Lung (tissue), 12 donors: ENCODE measurements around the gene CDAN1. TPM values are rescaled to one million over a fixed set of nuclear protein-coding genes. Genes with fewer than 3 reads are reported as not detected.
A peak's percentile ranks its signal among the peaks of the same experiment; 100 is the strongest.

ENCODE experiments used
- ATAC-seq: fragments of 200-7000 bp; cut with Tn5 transposase; one replicate; pipeline ENCODE4 v1.9.1; 2020; ENCODE audit warnings: moderate number of reproducible peaks; ENCODE audit not compliant: insufficient read depth, low FRiP score
- DNase-seq, 3 donors: peaks; one replicate each; pipeline ENCODE4 v3.0.0-alpha.2; 2013 to 2017
- H3K27ac ChIP-seq, 2 donors: one replicate each; pipeline ENCODE4 v1.5.1; 2013; ENCODE audit warnings: mild to moderate bottlenecking in 2 of 2, moderate library complexity in 2 of 2, control low read depth in 1 of 2, inconsistent platforms in 1 of 2, low read depth in 1 of 2, low read length in 1 of 2
- H3K27me3 ChIP-seq, 3 donors: one replicate each; pipeline ENCODE4 v1.5.1; 2013; ENCODE audit warnings: low read length in 2 of 3; ENCODE audit not compliant: control insufficient read depth in 3 of 3, insufficient read depth in 3 of 3
- H3K36me3 ChIP-seq, 4 donors: one replicate each; pipeline ENCODE4 v1.5.1; 2013; ENCODE audit warnings: low read length in 4 of 4, mild to moderate bottlenecking in 1 of 4, moderate library complexity in 1 of 4; ENCODE audit not compliant: control insufficient read depth in 4 of 4, insufficient read depth in 4 of 4
- H3K4me1 ChIP-seq, 5 donors: one replicate each; pipeline ENCODE4 v1.5.1; 2013; ENCODE audit warnings: low read length in 5 of 5, mild to moderate bottlenecking in 2 of 5, moderate library complexity in 1 of 5; ENCODE audit not compliant: control insufficient read depth in 5 of 5, insufficient read depth in 5 of 5
- H3K4me3 ChIP-seq: one replicate; pipeline ENCODE4 v1.5.1; 2013; ENCODE audit warnings: mild to moderate bottlenecking, control low read depth, moderate library complexity
- H3K9ac ChIP-seq, 2 donors: one replicate each; pipeline ENCODE4 v1.5.1; 2013; ENCODE audit warnings: low read length in 2 of 2, control low read depth in 1 of 2; ENCODE audit not compliant: insufficient read depth in 1 of 2
- H3K9me3 ChIP-seq, 4 donors: one replicate each; pipeline ENCODE4 v1.5.1; 2013; ENCODE audit warnings: low read length in 3 of 4, mild to moderate bottlenecking in 1 of 4, moderate library complexity in 1 of 4; ENCODE audit not compliant: control insufficient read depth in 4 of 4, insufficient read depth in 3 of 4
- CTCF ChIP-seq: IDR thresholded peaks from 2 replicates; pipeline ENCODE4 v1.5.1; 2012; ENCODE audit warnings: mild to moderate bottlenecking; ENCODE audit errors: control extremely low read depth, extremely low read depth
- WGBS, 2 donors: extraction: QIAGEN DNeasy Blood & Tissue Kit; methylation state at CpG; one replicate each; pipeline ENCODE4 v1.1.7; 2013; 5-methylcytosine and 5-hydroxymethylcytosine counted together
- polyA plus RNA-seq, 2 donors: library from polyadenylated mRNA; stranded (reverse); fragments of 200-250 nt; gene quantifications; one replicate each; pipeline ENCODE4 v1.2.1, GENCODE V29; 2013
- total RNA-seq, 2 donors: library from RNA; depleted of rRNA in 1 of 2; stranded (reverse); fragments of >200 nt in 1 of 2; gene quantifications; one replicate each; pipeline ENCODE4 v1.2.1, GENCODE V29; 2014 to 2021
- donor health status: control.
- donor health status: control.
- donor health status: Bipolar disorder and iron deficiency.
- donor health status: healthy.
- donor health status: DM: yes; HTN: yes; CAD: no.

The CDAN1 gene
- total and polyA plus RNA-seq, 4 donors: 4.2 to 15.2 (median 12.2) TPM

- no peak for TF ChIP-seq CTCF
- 88 to 96% methylated on average over 4 of the region's 4 CpGs for WGBS, 2 donors
- ATAC-seq: no peak
- no peak for DNase-seq
- Histone ChIP-seq H3K4me3 (no peak overlapping the region), H3K4me1 (peaks cover 0 to 26% (median 3%) of the 10 kb centered on the region in 5 donors), H3K9ac (no peak overlapping the region), H3K27ac (no peak overlapping the region), H3K9me3 (no peaks in the 10 kb centered on the region), H3K36me3 (peaks cover 0 to 6% (median 2%) of the 10 kb centered on the region in 4 donors), H3K27me3 (no peaks in the 10 kb centered on the region)
These were observed 5.2 kb upstream of the CDAN1 start for GRCh38 chr15:42742149-42742548.

- ATAC-seq: no peak
These were observed 4.8 kb upstream of the CDAN1 start for GRCh38 chr15:42741710-42742109.

GRCh38 chr15:42737529-42738328 is 801 bp upstream of the CDAN1 start:
- Histone ChIP-seq H3K36me3 (peaks cover 0 to 25% (median 19%) of the 10 kb centered on the region in 4 donors), H3K4me1 (peaks cover 0 to 23% (median 5%) of the 10 kb centered on the region in 5 donors), H3K4me3 (no peak overlapping the region), H3K27ac (peak overlapping the region; percentile 81 to 95), H3K9me3 (no peaks in the 10 kb centered on the region), H3K27me3 (no peaks in the 10 kb centered on the region), H3K9ac (peak overlapping the region; percentile 40 to 79)
- ATAC-seq: no peak
- 82 to 83% methylated on average over 21 of the region's 21 CpGs for WGBS, 2 donors
- DNase-seq: peak in 1 of 3 donors; percentile 49
- no peak for TF ChIP-seq CTCF

More at GRCh38 chr15:42741710-42742109, 4.8 kb upstream of the CDAN1 start:
- Histone ChIP-seq H3K9ac (no peak overlapping the region), H3K4me3 (no peak overlapping the region), H3K4me1 (peaks cover 0 to 26% (median 3%) of the 10 kb centered on the region in 5 donors), H3K27me3 (no peaks in the 10 kb centered on the region), H3K36me3 (peaks cover 0 to 6% (median 3%) of the 10 kb centered on the region in 4 donors), H3K9me3 (no peaks in the 10 kb centered on the region), H3K27ac (no peak overlapping the region)
- 77 to 90% methylated on average over 2 of the region's 2 CpGs for WGBS, 2 donors
- no peak for TF ChIP-seq CTCF
- DNase-seq: no peak
